Thyroid gland (tissue), 4 donors: ENCODE measurements around the gene APC.

ENCODE experiments used
- CTCF ChIP-seq, 6 experiments: fragments of 200-600 bp in 3 of 6; fragments of 450-650 bp in 3 of 6; sonication (generic) in 3 of 6; IDR thresholded peaks; one replicate each; pipeline ENCODE4 v1.5.1; 2016 to 2019; ENCODE audit warnings: antibody characterized with exemption in 6 of 6, mild to moderate bottlenecking in 2 of 6, inconsistent platforms in 1 of 6, moderate library complexity in 1 of 6
- POLR2A ChIP-seq, 2 donors: fragments of 450-650 bp; IDR thresholded peaks; one replicate each; pipeline ENCODE4 v1.6.1; 2017; ENCODE audit warnings: antibody characterized with exemption in 2 of 2, mild to moderate bottlenecking in 2 of 2, moderate library complexity in 1 of 2

GRCh38 chr5:112717506-112718082 is 20.1 kb upstream of the APC start:
- TF ChIP-seq CTCF (IDR thresholded peaks at IDR 0.05) (no peak), POLR2A (IDR thresholded peaks at IDR 0.05) (no peak)
